Liver (tissue), 9 donors: ENCODE results near the gene ITGAE. TPM values are rescaled to one million over a fixed set of nuclear protein-coding genes. Genes with fewer than 3 reads are reported as not detected.

Experiments used
- DNase-seq: peaks from one replicate; pipeline ENCODE4 v3.0.0-alpha.2; 2017; ENCODE audit warnings: low spot score
- H3K27ac ChIP-seq, 2 donors: one replicate each; pipeline ENCODE4 v1.7.0; 2013; ENCODE audit warnings: inconsistent platforms in 2 of 2, low read length in 2 of 2, control low read depth in 1 of 2, low read depth in 1 of 2, mild to moderate bottlenecking in 1 of 2
- H3K27me3 ChIP-seq, 4 donors: one replicate each; pipeline versions ENCODE4 v1.6.1 to v1.7.0; 2013; ENCODE audit warnings: low read length in 3 of 4, inconsistent platforms in 1 of 4, mild to moderate bottlenecking in 1 of 4, moderate library complexity in 1 of 4; ENCODE audit not compliant: control insufficient read depth in 4 of 4, insufficient read depth in 4 of 4
- H3K36me3 ChIP-seq, 4 donors: one replicate each; pipeline versions ENCODE4 v1.6.1 to v1.7.0; 2013; ENCODE audit warnings: low read length in 3 of 4, mild to moderate bottlenecking in 3 of 4, low read depth in 1 of 4, moderate library complexity in 1 of 4; ENCODE audit not compliant: control insufficient read depth in 4 of 4, insufficient read depth in 3 of 4
- H3K4me1 ChIP-seq, 4 donors: one replicate each; pipeline versions ENCODE4 v1.6.1 to v1.7.0; 2013; ENCODE audit warnings: low read length in 3 of 4, mild to moderate bottlenecking in 3 of 4, moderate library complexity in 1 of 4; ENCODE audit not compliant: control insufficient read depth in 4 of 4, insufficient read depth in 4 of 4
- H3K4me3 ChIP-seq, 3 donors: one replicate each; pipeline versions ENCODE4 v1.6.1 to v1.7.0; 2013; ENCODE audit warnings: low read length in 3 of 3, control low read depth in 1 of 3, low read depth in 1 of 3, mild to moderate bottlenecking in 1 of 3
- H3K9ac ChIP-seq, 2 donors: one replicate each; pipeline ENCODE4 v1.7.0; 2013; ENCODE audit warnings: low read length in 2 of 2, mild to moderate bottlenecking in 2 of 2, moderate library complexity in 2 of 2, control low read depth in 1 of 2, low read depth in 1 of 2
- H3K9me3 ChIP-seq, 4 donors: one replicate each; pipeline versions ENCODE4 v1.6.1 to v1.7.0; 2013; ENCODE audit warnings: low read length in 3 of 4; ENCODE audit not compliant: control insufficient read depth in 4 of 4
- ATF3 ChIP-seq: IDR thresholded peaks from 2 replicates; pipeline ENCODE4 v1.6.1; 2016; ENCODE audit warnings: antibody characterized with exemption
- CTCF ChIP-seq: fragments of 150-350 bp; IDR thresholded peaks from 2 replicates; pipeline ENCODE4 v1.5.1; 2017; ENCODE audit warnings: improper control_type of control experiment, low read depth, low read length; ENCODE audit not compliant: missing input control
- EGR1 ChIP-seq, 2 donors: IDR thresholded peaks; 2 replicates each; pipeline ENCODE4 v1.6.1; 2016 to 2018; ENCODE audit warnings: antibody characterized with exemption in 2 of 2, low read depth in 2 of 2
- FOXA1 ChIP-seq: IDR thresholded peaks from 2 replicates; pipeline ENCODE4 v1.6.1; 2016; ENCODE audit warnings: antibody characterized with exemption
- FOXA2 ChIP-seq: IDR thresholded peaks from 2 replicates; pipeline ENCODE4 v1.6.1; 2016; ENCODE audit warnings: antibody characterized with exemption
- GABPA ChIP-seq, 2 donors: IDR thresholded peaks in 1 of 2; conservative IDR thresholded peaks in 1 of 2; 2 replicates each; pipeline ENCODE4 v1.6.1; 2016; ENCODE audit warnings: antibody characterized with exemption in 2 of 2, mild to moderate bottlenecking in 1 of 2, moderate library complexity in 1 of 2
- HNF4A ChIP-seq, 2 donors: conservative IDR thresholded peaks; 2 replicates each; pipeline ENCODE4 v1.6.1; 2016; ENCODE audit warnings: antibody characterized with exemption in 2 of 2, mild to moderate bottlenecking in 2 of 2
- HNF4G ChIP-seq: IDR thresholded peaks from 2 replicates; pipeline ENCODE4 v1.6.1; 2016; ENCODE audit warnings: antibody characterized with exemption
- JUND ChIP-seq, 2 donors: IDR thresholded peaks; 2 replicates each; pipeline ENCODE4 v1.6.1; 2016; ENCODE audit warnings: antibody characterized with exemption in 2 of 2
- MAX ChIP-seq: IDR thresholded peaks from 2 replicates; pipeline ENCODE4 v1.6.1; 2016; ENCODE audit warnings: antibody characterized with exemption
- NR2F2 ChIP-seq: IDR thresholded peaks from 2 replicates; pipeline ENCODE4 v1.6.1; 2016; ENCODE audit warnings: antibody characterized with exemption
- RAD21 ChIP-seq, 2 donors: IDR thresholded peaks; 2 replicates each; pipeline ENCODE4 v1.6.1; 2016; ENCODE audit warnings: antibody characterized with exemption in 2 of 2, mild to moderate bottlenecking in 2 of 2
- REST ChIP-seq: IDR thresholded peaks from 2 replicates; pipeline ENCODE4 v1.6.1; 2016; ENCODE audit warnings: antibody characterized with exemption, mild to moderate bottlenecking
- RXRA ChIP-seq, 2 donors: IDR thresholded peaks; 2 replicates each; pipeline ENCODE4 v1.6.1; 2017 to 2018; ENCODE audit warnings: antibody characterized with exemption in 2 of 2, mild to moderate bottlenecking in 1 of 2
- SP1 ChIP-seq: IDR thresholded peaks from 2 replicates; pipeline ENCODE4 v1.6.1; 2018; ENCODE audit warnings: antibody characterized with exemption, mild to moderate bottlenecking
- TAF1 ChIP-seq: conservative IDR thresholded peaks from 2 replicates; pipeline ENCODE4 v1.6.1; 2016; ENCODE audit warnings: antibody characterized with exemption, mild to moderate bottlenecking
- YY1 ChIP-seq: IDR thresholded peaks from 2 replicates; pipeline ENCODE4 v1.6.1; 2016; ENCODE audit warnings: antibody characterized with exemption, mild to moderate bottlenecking
- ZBTB33 ChIP-seq: IDR thresholded peaks from 2 replicates; pipeline ENCODE4 v1.6.1; 2016; ENCODE audit warnings: antibody characterized with exemption
- WGBS: extraction: QIAGEN DNeasy Blood & Tissue Kit; methylation state at CpG from one replicate; pipeline ENCODE4 v1.1.7; 2013; 5-methylcytosine and 5-hydroxymethylcytosine counted together
- polyA plus RNA-seq, 2 donors: library from polyadenylated mRNA; stranded (reverse) in 1 of 2; unstranded in 1 of 2; fragments of 200-250 nt in 1 of 2; fragments of >200 nt in 1 of 2; fragmentation: Nextera tagmentation in 1 of 2; extraction: Ambion mirVana in 1 of 2; gene quantifications; one replicate each; pipeline versions ENCODE4 v1.2.1 to v1.2.3, GENCODE V29; 2013 to 2015
- total RNA-seq, 2 donors: library from RNA; depleted of rRNA; stranded (reverse); fragments of >200 nt; gene quantifications; one replicate each; pipeline ENCODE4 v1.2.3, GENCODE V29; 2014
- donor health status: healthy.
- donor health status: healthy.
- donor health status: healthy.
- donor health status: healthy.
- donor health status: healthy.

ITGAE gene
- total and polyA plus RNA-seq, 4 donors = 6.5 to 17.7 (median 12.1) TPM

- TF ChIP-seq SP1 = peak; percentile 38
- TF ChIP-seq ATF3 = no peak
- TF ChIP-seq NR2F2 = no peak
Measured at GRCh38 chr17:3723556-3724377, 77.2 kb downstream of the ITGAE start, which contains the start of gene HASPIN (continued).

- no peak for DNase-seq
- Histone ChIP-seq H3K4me3 (peak overlapping the region; percentile 61 to 92 (median 79)), H3K27me3 (no peaks in the 10 kb centered on the region), H3K27ac (peak overlapping the region; percentile 62 to 75), H3K36me3 (peaks cover 0 to 5% (median 2%) of the 10 kb centered on the region in 4 donors), H3K4me1 (peaks cover 8 to 21% (median 13%) of the 10 kb centered on the region in 4 donors), H3K9ac (peak overlapping the region; percentile 89 to 95), H3K9me3 (no peaks in the 10 kb centered on the region)
- WGBS = 2% methylated on average over 13 of the region's 13 CpGs
- no peak for TF ChIP-seq CTCF
- TF ChIP-seq EGR1 (IDR thresholded peaks at IDR 0.05; ENCODE audit: low read depth in 2 of 2) = no peak
- TF ChIP-seq RAD21 (IDR thresholded peaks at IDR 0.05) = no peak
- no peak for TF ChIP-seq NR2F2
- TF ChIP-seq SP1 = no peak
- TF ChIP-seq HNF4A (conservative IDR thresholded peaks at IDR 0.05) = no peak
- TF ChIP-seq FOXA1 = no peak
- TF ChIP-seq TAF1 = no peak
- TF ChIP-seq RXRA (IDR thresholded peaks at IDR 0.05) = no peak
Measured at GRCh38 chr17:3723188-3723555, 77.8 kb downstream of the ITGAE start.

- Histone ChIP-seq H3K36me3 (peaks cover 0 to 6% (median 4%) of the 10 kb centered on the region in 4 donors), H3K9me3 (no peaks in the 10 kb centered on the region), H3K27ac (no peak overlapping the region), H3K4me1 (peaks cover 8 to 21% (median 13%) of the 10 kb centered on the region in 4 donors), H3K27me3 (no peaks in the 10 kb centered on the region), H3K4me3 (peak overlapping the region; percentile 61 to 92 (median 79)), H3K9ac (peak overlapping the region; percentile 89 to 95)
- WGBS = 46% methylated on average over 6 of the region's 6 CpGs
- no peak for TF ChIP-seq HNF4A (conservative IDR thresholded peaks at IDR 0.05)
- no peak for TF ChIP-seq RXRA (IDR thresholded peaks at IDR 0.05)
- no peak for TF ChIP-seq REST
- no peak for TF ChIP-seq TAF1
- TF ChIP-seq FOXA1 = no peak
- TF ChIP-seq FOXA2 = no peak
- no peak for TF ChIP-seq MAX
- no peak for TF ChIP-seq JUND (IDR thresholded peaks at IDR 0.05)
- no peak for TF ChIP-seq EGR1 (IDR thresholded peaks at IDR 0.05; ENCODE audit: low read depth in 2 of 2)
- no peak for TF ChIP-seq ATF3
- no peak for TF ChIP-seq YY1
- TF ChIP-seq NR2F2 = no peak
- TF ChIP-seq RAD21 (IDR thresholded peaks at IDR 0.05) = no peak
- TF ChIP-seq ZBTB33 = no peak
- TF ChIP-seq HNF4G = no peak
- no peak for TF ChIP-seq GABPA (IDR thresholded peaks at IDR 0.05 in 1 of 2, conservative IDR thresholded peaks at IDR 0.05 in 1 of 2)
- no peak for TF ChIP-seq CTCF
- DNase-seq = no peak
Measured at GRCh38 chr17:3722716-3723115, 78.3 kb downstream of the ITGAE start.
